Measurements from ENCODE around the gene GAB3. TPM values are rescaled to one million over a fixed set of nuclear protein-coding genes. Genes with fewer than 3 reads are reported as not detected.
A peak's percentile ranks its signal among the peaks of the same experiment; 100 is the strongest.

Gene GAB3, protein sequence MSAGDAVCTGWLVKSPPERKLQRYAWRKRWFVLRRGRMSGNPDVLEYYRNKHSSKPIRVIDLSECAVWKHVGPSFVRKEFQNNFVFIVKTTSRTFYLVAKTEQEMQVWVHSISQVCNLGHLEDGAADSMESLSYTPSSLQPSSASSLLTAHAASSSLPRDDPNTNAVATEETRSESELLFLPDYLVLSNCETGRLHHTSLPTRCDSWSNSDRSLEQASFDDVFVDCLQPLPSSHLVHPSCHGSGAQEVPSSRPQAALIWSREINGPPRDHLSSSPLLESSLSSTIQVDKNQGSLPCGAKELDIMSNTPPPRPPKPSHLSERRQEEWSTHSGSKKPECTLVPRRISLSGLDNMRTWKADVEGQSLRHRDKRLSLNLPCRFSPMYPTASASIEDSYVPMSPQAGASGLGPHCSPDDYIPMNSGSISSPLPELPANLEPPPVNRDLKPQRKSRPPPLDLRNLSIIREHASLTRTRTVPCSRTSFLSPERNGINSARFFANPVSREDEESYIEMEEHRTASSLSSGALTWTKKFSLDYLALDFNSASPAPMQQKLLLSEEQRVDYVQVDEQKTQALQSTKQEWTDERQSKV
- 1 to 10 TPM; 1.2 to 2.3 TPM for total RNA-seq
- long read RNA-seq, partial matches to known transcripts, result 1 of 1 reads
- long read RNA-seq, other reads (novel, unspliced or antisense), result 0 of 1 reads

DNA sequence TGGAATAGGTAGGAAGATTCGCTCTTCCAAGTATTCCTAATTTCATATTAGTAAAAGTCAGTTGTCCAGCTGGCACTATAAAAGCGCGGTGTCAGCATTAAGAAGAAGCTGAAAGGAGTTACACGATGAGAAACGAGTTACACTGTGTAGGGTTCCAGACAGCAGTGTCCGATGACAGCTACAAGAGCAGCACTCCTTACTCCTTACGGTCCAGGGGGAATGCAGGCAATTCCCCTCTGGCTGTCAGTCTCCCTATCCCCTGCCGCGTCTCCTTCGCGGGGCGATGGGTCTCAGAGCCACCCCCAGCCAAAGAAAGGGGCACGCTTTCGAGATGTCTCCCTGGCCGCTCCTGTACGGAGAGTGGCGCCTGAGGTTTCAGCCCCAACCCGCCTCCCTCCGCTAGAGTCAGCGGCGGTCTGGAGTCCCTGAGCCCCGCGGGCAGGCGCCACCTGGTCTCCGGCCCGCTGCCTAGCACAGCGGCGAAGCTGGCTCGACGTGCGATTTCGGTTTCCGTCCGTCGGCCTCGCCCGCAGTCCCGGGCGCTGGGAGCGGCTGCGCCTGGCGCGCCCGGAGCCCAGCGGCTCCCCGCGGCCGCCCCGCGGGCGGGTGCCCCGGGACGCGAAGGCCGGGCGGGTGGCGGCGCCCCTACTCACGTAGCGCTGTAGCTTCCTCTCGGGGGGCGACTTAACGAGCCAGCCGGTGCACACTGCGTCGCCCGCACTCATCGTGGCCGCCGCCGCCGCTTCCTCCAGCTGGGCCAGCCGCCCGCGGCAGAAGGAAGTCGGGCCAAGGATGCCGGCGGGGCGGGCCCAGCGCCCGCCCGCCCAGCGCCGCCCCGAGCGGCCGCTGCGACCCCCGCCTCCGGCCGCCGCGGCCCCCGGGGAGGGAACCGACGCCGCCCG is at the start of gene GAB3:
Gene GAB3 (minus strand): TSS at position 777 of the 902 bp plus-strand sequence. CDS start 52 bp downstream, at position 725.
- ATAC-seq, result peak; percentile 79
- DNase-seq, result peak in 1 of 2 donors; percentile 51
- intact Hi-C loops (cut with DNase I, micrococcal nuclease), result no loop called here

DNA sequence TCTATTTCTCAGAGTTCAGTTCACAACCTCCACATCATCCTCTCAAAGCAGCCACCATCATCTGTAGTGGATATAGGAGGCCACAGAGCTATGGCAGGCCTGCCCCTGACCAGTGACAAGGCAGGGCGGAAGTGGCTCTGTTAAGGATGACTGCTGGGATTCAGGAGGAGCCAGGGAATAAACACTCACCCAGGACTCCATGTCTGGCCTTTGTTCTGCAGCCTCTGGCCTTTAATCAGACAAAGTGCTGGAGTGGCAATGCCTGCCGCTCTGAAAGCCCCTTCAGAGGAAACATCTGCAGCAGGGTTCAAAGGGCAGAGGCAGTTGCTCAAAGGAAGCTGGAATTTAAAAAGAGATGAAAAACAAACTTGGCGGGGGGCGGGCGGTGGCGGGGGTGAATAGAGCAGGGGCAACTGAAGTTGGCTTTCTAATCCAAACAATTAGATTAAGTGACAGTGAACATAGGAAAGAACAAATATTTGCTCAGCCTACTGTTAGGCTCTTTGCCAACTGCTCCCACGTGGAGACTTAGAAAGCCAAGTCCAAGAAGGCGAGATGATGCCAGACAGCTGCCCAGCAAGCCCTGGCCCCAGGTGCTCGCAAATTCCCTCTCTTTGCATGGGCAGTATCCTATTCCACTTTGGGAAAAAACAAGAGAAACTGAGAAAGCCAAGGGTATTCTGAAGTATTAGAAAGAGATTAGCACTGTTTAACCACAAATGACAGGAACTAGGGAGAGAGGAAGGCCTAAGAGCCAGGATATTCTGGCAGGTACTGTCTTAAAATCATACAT is 48.9 kb upstream of the GAB3 start:
- DNase-seq (peak; percentile 50 to 52), ATAC-seq (peak; percentile 75)
- intact Hi-C loops (cut with DNase I, micrococcal nuclease), result no loop called here

DNA sequence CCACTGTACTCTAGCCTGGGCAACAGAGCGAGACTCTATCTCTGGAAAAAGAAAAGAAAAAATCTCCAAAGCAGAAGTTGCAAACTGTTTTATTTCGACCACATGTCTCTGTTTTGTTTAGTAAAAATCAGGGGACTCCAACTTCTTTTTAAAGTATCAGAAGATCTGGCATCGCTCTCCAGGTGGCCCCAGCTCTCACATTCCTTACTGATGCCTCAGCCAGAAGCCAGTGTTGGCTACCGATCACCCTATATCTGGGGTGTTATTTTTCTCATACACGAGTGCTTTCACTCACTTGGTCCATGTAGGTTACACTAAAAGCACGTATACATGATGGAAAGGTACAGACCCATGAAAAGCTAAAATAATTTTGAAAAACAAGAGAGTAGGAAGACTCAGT is 46.1 kb upstream of the GAB3 start:
- ATAC-seq, result no peak
- intact Hi-C loops (cut with DNase I, micrococcal nuclease), result no loop called here
- DNase-seq, result no peak

DNA sequence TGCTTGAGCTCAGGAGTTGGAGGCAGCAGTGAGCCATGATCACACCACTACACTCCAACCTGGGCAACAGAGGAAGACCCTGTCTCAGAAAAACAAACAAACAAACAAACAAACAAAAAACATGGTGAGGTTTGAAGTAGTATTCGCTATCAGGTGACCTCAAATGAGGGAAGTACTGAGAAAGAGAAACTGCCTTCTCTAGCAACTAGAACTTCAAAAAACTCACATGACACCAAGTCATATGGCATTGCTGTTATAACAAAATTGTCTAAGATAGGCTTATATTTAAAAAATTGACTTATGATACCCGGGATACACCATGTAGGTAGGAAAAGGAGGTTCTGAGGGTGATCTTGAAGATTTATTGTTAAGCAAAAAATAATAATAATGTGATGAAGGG is 44.1 kb upstream of the GAB3 start:
- ATAC-seq (no peak), DNase-seq (no peak)
- intact Hi-C loops (cut with DNase I, micrococcal nuclease), result no loop called here

DNA sequence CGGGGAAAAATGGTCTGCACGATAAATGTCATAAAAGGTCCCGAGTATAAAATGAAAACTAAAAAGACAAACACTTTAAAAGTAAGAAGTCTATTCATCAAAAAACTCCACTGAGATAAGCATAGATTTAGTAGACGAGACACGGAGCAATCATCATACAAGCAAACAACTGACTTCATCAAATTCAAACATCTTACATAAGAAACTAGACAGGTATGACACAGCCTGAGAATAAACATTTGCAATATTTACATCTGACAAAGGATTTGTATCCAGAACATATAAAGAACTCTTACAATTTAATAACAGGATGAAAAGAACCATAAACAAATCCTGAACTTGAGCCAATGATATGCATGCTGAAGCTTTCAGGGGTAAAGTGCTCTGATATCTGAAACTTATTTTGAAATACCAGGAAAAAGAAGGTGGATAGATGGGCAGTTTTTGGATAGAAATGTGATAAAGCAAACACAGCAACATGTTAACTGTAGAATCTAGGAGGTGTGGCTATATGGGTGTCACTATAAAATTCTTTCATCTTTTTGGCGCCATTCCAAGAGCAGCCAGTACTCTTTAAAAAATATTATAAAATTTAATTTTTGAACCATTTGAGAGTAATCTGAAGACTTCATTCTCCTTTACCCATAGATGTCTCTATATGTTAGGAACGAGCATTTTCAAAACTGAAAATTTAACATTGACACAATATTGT is 42.4 kb upstream of the GAB3 start:
- ATAC-seq, result no peak

DNA sequence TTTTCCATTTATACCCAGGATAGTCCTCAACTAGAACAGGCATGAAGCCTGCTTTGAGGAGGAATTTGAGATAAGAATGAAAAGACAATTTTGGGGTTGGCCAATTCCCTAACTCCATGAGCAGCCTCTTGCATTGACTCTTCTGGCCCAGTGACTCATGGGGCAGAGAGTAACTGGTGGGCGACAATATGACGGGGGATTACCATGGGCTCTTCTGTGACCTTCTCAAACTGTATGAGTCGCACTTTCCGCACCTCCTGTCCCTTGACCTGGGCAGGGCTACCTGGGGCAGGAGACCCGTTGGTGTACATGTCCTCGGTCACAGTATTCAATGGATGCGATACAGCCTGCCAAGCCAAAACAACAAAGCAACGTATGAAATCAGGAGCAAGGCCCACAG is 41.1 kb upstream of the GAB3 start:
- DNase-seq (no peak), ATAC-seq (no peak)
- intact Hi-C loops (cut with DNase I, micrococcal nuclease), result no loop called here

More for the DNA sequence above, 42.4 kb upstream of the GAB3 start:
- intact Hi-C loops (cut with DNase I, micrococcal nuclease), result no loop called here
- no peak for DNase-seq

DNA sequence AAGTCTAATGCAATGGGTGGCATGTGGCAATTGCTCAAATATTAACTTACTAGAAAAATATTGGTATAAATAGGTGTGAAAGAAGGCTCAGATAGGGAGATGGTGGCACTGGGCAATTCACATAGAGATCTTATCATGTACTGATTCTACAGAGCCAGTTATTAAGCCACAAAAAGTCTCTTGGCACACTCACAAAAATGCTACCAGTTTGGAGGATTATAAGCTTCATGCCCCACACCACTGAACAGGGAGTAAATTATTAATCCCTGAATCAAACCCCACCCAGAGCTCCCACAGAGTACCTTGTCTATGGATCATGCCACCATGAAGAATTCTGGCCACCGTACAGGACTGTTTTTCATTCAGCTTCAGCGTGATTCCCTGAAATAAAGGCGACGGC is 40.6 kb upstream of the GAB3 start:
- ATAC-seq (no peak), DNase-seq (no peak)
- intact Hi-C loops (cut with DNase I, micrococcal nuclease), result no loop called here

DNA sequence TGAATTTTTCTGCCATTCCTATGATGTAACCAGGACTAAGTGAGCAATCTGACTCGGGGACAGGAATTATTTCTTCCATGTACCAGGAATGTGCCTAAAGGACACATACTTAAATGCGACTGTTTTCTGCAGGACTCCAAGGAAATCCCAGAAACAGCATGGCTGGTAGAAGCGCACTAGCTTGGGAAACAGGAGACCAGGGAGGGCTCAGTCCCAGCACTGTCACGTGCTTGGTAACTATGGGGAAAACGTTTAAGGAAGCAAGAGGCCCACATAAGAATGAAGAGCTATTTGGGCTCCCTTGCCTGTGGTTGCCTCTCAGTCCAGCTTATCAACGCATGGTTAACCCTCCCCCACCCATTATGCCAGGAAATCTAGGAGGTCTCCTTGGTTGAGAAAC is 34.8 kb upstream of the GAB3 start:
- no peak for ATAC-seq
- intact Hi-C loops (cut with DNase I, micrococcal nuclease), result no loop called here
- DNase-seq, result no peak

DNA sequence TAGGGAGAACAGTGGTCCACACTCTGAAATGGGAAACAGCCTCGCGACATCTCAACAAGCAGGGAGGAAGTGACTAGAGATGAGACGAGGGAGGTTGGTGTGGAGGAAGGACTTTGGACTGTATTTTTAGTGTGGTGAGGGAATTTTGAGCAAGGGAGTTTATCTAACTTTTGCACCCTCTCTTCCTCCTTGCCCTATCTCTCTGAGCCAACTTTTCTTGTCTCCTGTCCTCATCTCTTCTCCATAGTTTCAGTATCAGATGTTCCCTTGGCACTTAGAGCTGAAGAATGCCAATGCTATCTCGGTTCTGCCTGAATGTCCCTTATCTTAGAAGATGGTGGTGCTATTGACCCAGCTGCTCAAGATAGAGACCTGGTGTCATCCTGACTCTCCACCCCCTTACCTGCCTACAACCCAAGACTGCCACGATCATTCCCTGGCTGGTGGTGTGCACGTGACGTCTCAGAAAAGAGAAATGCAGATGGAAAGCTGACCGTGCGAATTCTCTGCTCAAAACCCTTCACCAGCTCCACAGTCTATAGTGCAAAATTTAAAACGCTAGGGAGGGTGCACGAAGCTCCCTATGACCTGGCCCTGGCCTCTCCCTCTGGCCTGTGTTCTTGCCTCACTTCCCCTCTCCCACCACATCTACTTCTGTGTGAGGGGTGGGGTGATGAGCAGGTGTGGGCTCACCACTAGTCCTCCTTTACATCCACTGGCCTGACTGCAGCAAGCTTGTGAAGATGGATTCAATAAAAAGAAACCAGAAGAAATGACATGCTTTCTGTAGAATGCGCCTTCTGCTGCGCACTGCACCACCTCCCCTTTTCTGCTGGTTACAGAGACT is 33.5 kb upstream of the GAB3 start:
- no peak for ATAC-seq
- no peak for DNase-seq
- intact Hi-C loops (cut with DNase I, micrococcal nuclease), result no loop called here

DNA sequence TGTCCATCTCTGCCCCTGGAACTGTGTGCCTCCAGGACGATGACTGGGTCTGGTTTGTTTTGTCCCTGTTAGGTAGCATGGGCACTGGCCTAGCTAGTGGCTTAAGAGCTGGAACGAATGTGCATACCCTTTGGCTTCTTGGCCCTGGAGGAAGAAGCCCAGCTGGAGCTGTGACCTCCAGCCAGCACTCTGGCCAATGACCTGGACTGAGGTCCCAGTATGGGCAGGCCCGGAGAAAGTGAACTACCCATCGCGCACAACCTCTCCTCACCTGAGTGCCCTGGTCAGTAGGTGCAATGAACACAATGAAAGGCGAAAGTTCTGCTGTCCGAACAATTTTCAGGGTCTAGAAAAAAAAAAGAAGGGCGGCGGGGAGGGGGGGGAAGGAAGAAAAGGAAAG is 30.1 kb upstream of the GAB3 start:
- intact Hi-C loops (cut with DNase I, micrococcal nuclease), result no loop called here

DNA sequence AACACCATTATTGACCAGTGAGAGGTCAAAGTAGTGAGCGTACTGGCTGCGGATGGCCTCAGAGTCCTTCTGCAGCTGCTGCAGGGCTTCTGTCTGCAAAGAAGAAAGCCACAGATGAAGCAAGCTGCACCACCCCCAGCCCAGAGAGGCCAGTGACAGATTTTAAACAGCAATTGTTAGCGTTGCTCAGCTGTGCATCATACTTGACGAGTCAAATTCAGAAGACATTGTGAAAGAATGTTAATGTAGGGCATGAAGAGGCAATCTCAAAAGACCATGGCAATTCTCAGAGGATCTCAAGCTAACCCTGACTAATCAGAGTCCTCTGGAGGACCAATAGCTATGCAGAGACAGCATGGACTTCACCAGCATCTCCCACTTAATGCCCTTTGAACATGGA is 28.4 kb upstream of the GAB3 start:
- intact Hi-C loops (cut with DNase I, micrococcal nuclease), result no loop called here
- DNase-seq (no peak), ATAC-seq (no peak)

More for the DNA sequence above, 30.1 kb upstream of the GAB3 start:
- ATAC-seq, result no peak
- no peak for DNase-seq

DNA sequence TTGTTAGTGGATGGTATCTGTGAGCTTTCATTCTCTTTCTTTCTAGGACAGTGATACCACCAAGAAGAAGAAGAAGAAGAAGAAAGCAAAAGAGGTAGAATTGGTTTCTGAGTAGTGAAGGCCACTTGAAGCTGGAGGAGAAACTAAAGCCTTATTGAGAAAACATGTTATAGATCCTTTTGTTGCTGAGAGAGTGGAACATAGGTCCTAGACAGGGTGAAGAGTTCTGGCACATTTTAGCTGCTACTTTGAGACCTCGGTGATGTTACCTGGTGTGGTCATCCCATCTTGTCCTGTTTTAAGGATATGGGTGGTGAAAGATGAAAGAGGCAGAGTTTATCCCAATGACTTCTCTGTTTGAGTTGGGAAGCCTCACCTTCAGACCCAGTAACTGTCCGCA is 25.9 kb upstream of the GAB3 start:
- no peak for ATAC-seq
- intact Hi-C loops (cut with DNase I, micrococcal nuclease), result no loop called here
- no peak for DNase-seq

DNA sequence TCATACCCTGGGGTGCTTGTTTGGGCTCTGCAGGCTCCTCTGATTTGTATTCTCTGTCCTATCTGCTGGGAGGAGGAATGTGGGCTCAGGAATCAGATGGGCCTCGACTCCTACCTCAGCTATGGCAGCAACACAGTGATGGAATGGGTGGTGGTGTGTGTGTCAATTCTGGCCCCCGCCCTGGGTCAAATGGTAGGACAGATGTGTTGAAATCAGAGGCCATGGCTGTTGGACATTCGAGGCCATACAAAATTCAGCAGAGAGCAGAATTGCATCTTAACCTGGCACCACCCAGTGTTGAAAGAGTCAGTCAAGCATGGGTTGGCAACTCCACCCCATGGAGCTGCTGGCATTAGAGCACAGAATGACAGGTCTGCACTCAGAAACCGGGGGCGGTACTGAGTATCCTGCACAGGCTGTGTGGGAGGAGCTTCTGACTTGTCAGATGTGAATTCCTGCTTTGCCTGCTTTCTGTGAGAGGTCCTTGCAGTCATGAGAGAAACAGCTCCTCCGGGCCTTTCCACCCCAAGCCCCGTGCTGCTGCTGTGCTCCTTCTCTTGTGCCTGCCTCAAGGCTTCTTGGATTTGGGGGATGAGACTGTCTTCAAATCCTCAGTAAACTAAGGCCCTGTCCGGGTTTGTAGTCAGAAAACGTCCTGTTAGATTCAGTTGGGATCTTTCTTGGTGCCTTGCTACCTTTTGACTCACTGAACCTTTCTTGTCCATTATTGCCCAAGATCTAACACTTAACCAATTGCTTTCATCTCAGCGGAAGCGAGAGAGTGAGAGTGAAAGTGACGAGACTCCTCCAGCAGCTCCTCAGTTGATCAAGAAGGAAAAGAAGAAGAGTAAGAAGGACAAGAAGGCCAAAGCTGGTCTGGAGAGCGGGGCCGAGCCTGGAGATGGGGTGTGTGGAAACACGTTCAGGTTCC is 24.8 kb upstream of the GAB3 start:
- peak; percentile 37 for ATAC-seq
- intact Hi-C loops (cut with DNase I, micrococcal nuclease), result no loop called here
- no peak for DNase-seq

DNA sequence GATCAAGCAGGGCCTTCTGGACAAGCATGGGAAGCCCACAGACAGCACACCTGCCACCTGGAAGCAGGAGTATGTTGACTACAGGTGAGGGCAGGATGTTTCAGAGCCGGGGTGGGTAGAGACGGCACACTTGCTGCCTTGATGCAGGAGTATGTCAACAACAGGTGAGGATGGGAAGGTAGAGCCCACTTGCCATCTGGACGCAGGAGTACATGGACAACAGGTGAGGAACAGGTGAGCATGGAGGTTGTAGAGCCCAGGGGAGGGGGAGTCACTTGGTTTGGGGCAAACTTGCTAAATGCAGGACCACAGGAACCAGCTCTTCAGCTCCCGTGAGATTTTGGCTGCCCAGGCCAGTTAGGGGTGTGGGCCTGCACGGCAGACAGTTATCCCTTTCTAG is 23.7 kb upstream of the GAB3 start:
- ATAC-seq, result no peak
- no peak for DNase-seq
- intact Hi-C loops (cut with DNase I, micrococcal nuclease), result no loop called here

DNA sequence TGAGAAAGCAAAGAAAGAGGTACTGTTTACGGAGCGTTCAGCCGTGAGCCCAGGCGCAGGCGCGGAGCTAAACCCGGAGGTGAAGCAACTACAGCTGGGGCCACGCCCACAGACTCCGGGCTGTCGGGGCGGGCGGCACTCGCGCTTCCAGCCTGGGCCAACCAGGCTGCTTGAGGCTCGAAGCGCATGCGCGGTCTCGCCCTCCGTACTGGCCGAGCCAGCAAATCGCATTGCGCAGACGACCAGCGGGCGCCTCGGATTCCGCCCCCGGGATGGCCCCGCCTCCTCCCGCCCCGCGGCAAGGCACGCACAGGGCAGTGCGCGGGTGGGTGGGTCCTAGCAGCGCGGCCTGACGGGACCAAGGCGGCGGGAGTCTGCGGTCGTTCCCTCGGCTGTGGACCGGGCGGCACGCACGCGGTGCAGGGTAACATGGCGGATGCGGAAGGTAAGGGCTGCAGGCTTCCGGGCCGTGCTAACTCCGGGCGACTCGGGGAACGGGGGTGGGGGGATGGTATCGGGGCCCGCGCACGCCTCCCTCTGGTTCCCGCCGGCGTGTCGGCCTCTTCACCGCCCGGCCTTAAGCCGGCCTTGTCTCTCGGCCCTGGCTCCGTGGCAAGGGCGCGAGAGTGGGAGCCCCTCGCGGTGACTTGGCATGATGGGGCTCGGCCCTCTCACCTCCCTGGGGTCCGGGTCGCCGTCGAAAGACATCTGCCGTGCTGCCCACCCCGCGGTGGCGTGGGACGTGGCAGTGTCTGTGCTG is 11.8 kb upstream of the GAB3 start, which contains the start of gene DKC1:
Gene DKC1 (plus strand): TSS at position 328 of the 760 bp plus-strand sequence. CDS start 102 bp downstream, at position 430.
- ATAC-seq (peak; percentile 95), DNase-seq (peak; percentile 95 to 96)
- intact Hi-C loops (cut with DNase I, micrococcal nuclease), result no loop called here

Data from left colon (tissue), 2 donors.